Measurements from ENCODE around the gene AKAP5.

The AKAP5 gene

DNA sequence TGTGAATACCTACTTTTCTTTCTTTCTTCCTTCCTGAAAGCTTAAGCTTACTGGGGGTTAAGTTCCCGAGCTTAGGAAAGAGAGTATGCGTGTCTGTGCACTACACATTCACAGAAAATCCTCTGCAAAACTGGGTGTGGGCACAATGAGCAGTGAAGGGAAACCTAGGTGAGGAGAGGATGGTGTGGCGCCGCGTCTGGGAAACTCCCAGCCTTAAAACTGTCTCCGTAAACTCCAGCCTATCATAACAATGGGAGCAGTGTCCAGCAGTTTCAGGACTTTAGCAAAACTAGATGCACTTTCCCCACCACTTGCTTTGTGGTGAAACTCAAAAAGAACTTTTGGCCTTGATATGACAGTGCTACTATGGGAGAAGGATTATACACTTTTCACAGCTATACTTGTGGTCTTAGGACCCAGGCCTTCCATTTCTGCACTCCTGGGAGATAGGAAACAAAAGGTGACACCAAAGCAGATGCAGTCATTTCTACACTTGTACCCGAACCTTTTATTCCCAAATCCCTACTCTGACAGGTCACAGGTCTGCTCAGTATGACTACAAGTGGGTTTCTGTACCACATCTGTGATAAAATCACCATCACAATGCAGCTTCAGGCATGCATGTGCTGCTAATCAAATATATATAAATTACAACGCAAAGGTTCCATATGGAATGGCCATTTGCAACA, 10.4 kb downstream of the AKAP5 start:
- no peak for DNase-seq (ENCODE audit: extremely low spot score)
- CTCF ChIA-PET = interaction anchor here (1.2 kb wide), 1 partner anchor 10 kb away, joined by 4 read pairs; the partner anchor contains the start of gene AKAP5

DNA sequence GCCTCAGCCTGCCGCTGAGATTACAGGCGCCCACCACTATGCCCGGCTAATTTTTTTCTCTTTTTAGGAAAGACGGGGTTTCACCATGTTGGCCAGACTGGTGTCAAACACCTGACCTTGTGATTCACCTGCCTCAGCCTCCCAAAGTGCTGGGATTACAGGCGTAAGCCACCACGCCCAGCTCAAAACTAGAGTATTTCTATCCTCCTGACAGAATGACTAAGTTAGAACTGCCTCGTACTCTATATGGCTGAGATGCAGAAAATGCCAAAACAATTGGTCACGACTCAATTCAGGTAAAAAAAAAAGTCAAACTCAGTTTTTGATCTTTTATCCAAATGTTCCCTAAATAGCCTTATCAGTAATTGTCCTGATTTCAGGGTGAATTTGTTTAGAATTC, 11.1 kb downstream of the AKAP5 start:
- DNase-seq (ENCODE audit: extremely low spot score) = no peak
- ChIA-PET POLR2A (interaction anchor here (0.8 kb wide), 1 partner anchor 29 kb away, joined by 3 read pairs; no protein-coding TSS in a partner anchor), CTCF (interaction anchor here (1.2 kb wide), 1 partner anchor 11 kb away, joined by 4 read pairs; the partner anchor contains the start of gene AKAP5)
- TF ChIP-seq, protein P1, sequence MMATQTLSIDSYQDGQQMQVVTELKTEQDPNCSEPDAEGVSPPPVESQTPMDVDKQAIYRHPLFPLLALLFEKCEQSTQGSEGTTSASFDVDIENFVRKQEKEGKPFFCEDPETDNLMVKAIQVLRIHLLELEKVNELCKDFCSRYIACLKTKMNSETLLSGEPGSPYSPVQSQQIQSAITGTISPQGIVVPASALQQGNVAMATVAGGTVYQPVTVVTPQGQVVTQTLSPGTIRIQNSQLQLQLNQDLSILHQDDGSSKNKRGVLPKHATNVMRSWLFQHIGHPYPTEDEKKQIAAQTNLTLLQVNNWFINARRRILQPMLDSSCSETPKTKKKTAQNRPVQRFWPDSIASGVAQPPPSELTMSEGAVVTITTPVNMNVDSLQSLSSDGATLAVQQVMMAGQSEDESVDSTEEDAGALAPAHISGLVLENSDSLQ (IDR thresholded peaks at IDR 0.05) = no peak
- TF ChIP-seq FOXA1 (IDR thresholded peaks at IDR 0.05) (no peak), NFRKB (IDR thresholded peaks at IDR 0.05) (no peak), FOXM1 (IDR thresholded peaks at IDR 0.05; ENCODE audit: borderline replicate concordance) (no peak), TARDBP (IDR thresholded peaks at IDR 0.05) (no peak), ARNT (IDR thresholded peaks at IDR 0.05) (no peak), FOXK2 (IDR thresholded peaks at IDR 0.05) (no peak), ZNF384 (IDR thresholded peaks at IDR 0.05) (no peak), BHLHE40 (IDR thresholded peaks at IDR 0.05; ENCODE audit: borderline replicate concordance) (no peak), ELF4 (IDR thresholded peaks at IDR 0.05) (no peak), SUZ12 (IDR thresholded peaks at IDR 0.05) (no peak), HDGF (IDR thresholded peaks at IDR 0.05; ENCODE audit: borderline replicate concordance) (no peak), SP1 (IDR thresholded peaks at IDR 0.05) (no peak), CTBP1 (IDR thresholded peaks at IDR 0.05; ENCODE audit: borderline replicate concordance) (no peak), L3MBTL2 (conservative IDR thresholded peaks at IDR 0.05) (no peak), LEF1 (IDR thresholded peaks at IDR 0.05; ENCODE audit: borderline replicate concordance) (no peak)

More for the DNA sequence above, 10.4 kb downstream of the AKAP5 start:
- POLR2A ChIA-PET = interaction anchor here (0.8 kb wide), 1 partner anchor 30 kb away, joined by 3 read pairs; no protein-coding TSS in a partner anchor
- TF ChIP-seq TARDBP (IDR thresholded peaks at IDR 0.05) = no peak
- TF ChIP-seq HDGF (IDR thresholded peaks at IDR 0.05; ENCODE audit: borderline replicate concordance) = no peak
- TF ChIP-seq L3MBTL2 (conservative IDR thresholded peaks at IDR 0.05) = no peak
- TF ChIP-seq, protein P1 (IDR thresholded peaks at IDR 0.05) = no peak
- no peak for TF ChIP-seq ZNF384 (IDR thresholded peaks at IDR 0.05)
- TF ChIP-seq FOXA1 (IDR thresholded peaks at IDR 0.05) = no peak
- TF ChIP-seq ARNT (IDR thresholded peaks at IDR 0.05) = no peak
- no peak for TF ChIP-seq SP1 (IDR thresholded peaks at IDR 0.05)
- TF ChIP-seq CTBP1 (IDR thresholded peaks at IDR 0.05; ENCODE audit: borderline replicate concordance) = no peak
- TF ChIP-seq FOXM1 (IDR thresholded peaks at IDR 0.05; ENCODE audit: borderline replicate concordance) = no peak
- TF ChIP-seq ELF4 (IDR thresholded peaks at IDR 0.05) = no peak
- no peak for TF ChIP-seq LEF1 (IDR thresholded peaks at IDR 0.05; ENCODE audit: borderline replicate concordance)
- no peak for TF ChIP-seq FOXK2 (IDR thresholded peaks at IDR 0.05)
- no peak for TF ChIP-seq SUZ12 (IDR thresholded peaks at IDR 0.05)
- no peak for TF ChIP-seq BHLHE40 (IDR thresholded peaks at IDR 0.05; ENCODE audit: borderline replicate concordance)
- no peak for TF ChIP-seq NFRKB (IDR thresholded peaks at IDR 0.05)

DNA sequence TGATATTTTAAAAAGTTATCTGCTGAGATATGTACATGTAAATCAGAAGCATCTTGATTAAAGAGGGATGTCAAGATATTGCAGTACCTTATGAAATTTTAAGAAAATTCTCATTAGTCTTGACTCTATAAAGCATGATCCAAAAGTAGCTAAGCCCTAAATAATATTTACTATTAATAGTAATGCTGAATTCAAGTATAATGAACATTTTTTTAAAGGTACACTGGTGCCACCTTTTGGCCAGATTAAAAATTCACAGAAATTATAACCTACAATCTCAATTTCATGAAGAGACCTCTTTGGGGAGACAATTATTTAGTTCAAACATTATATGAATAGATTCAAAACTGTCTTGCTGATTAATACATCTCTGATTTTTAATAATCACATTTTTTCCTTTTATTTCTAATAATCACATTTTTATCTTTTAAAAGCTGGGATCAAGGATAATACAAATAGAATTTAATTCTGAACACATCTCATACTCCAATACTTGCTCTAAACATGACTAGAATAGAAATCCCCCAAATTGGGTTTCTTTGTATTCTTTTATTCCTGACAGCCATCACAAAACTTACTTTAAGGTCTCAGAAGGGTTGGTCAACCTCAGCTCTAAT, 13.4 kb downstream of the AKAP5 start:
- ChIA-PET POLR2A (interaction anchor here (1.2 kb wide), 1 partner anchor 23 kb away, joined by 3 read pairs; no protein-coding TSS in a partner anchor), CTCF (interaction anchor here (0.6 to 1.1 kb wide), 4 partner anchors 18 to 414 kb away, joined by 3 to 4 read pairs (median 3); no protein-coding TSS in a partner anchor)
- DNase-seq (ENCODE audit: extremely low spot score) = no peak
- TF ChIP-seq ELF4 (IDR thresholded peaks at IDR 0.05) (no peak), ZNF384 (IDR thresholded peaks at IDR 0.05) (no peak), SUZ12 (IDR thresholded peaks at IDR 0.05) (no peak), FOXA1 (IDR thresholded peaks at IDR 0.05) (no peak), L3MBTL2 (conservative IDR thresholded peaks at IDR 0.05) (no peak), NFRKB (IDR thresholded peaks at IDR 0.05) (no peak)

DNA sequence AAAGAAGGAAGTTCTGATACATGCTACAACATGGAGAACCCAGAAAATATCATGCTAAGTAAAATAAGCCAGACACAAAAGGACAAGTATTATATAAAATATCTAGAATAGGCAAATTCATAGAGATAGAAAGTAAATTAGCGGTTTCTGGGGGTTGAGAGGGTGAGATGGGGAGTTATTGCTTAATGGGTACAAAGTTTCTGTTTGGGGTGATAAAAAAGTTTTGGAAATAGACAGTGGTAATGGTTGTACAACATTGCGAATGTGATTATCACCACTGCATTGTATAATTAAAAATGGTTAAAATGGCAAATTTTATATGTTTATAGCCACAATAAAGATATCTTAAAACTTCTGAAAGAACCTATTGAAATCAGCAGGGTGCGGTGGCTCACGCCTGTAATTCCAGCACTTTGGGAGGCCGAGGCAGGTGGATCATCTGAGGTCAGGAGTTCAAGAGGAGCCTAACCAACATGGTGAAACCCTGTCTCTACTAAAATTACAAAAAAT, 23.3 kb downstream of the AKAP5 start:
- DNase-seq (ENCODE audit: extremely low spot score) = no peak
- POLR2A ChIA-PET = interaction anchor here (1.1 to 1.2 kb wide), 2 partner anchors 8 to 12 kb away, joined by 3 read pairs; no protein-coding TSS in a partner anchor
- CTCF ChIA-PET = no interaction called here
- TF ChIP-seq CTBP1 (IDR thresholded peaks at IDR 0.05; ENCODE audit: borderline replicate concordance) = no peak
- no peak for TF ChIP-seq FOXA1 (IDR thresholded peaks at IDR 0.05)
- no peak for TF ChIP-seq BHLHE40 (IDR thresholded peaks at IDR 0.05; ENCODE audit: borderline replicate concordance)
- TF ChIP-seq SP1 (IDR thresholded peaks at IDR 0.05) = no peak
- no peak for TF ChIP-seq ELF4 (IDR thresholded peaks at IDR 0.05)
- TF ChIP-seq ZNF384 (IDR thresholded peaks at IDR 0.05) = no peak
- TF ChIP-seq SUZ12 (IDR thresholded peaks at IDR 0.05) = no peak

DNA sequence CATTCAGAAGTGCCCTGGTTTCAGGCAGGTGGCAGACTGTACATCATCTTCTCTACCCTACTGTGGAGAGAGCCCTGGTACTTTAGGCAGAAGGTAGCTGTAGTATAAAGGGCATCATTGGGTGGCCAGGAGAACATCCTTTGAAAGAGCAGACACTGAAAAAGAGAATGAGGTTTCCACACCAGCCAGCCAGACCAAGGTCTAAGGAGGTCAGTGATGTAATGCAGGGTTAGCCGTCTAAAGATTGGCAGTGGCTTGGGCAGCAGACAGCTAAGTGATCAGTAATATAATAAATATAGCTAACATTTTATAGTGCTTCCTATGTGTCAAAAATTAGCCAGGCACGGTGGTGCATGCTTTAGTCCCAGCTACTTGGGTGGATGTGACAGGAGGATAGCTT, 26.3 kb downstream of the AKAP5 start:
- DNase-seq (ENCODE audit: extremely low spot score) = no peak
- POLR2A ChIA-PET = interaction anchor here (1.0 kb wide), 1 partner anchor 11 kb away, joined by 10 read pairs; no protein-coding TSS in a partner anchor
- TF ChIP-seq TARDBP (IDR thresholded peaks at IDR 0.05) (no peak), LEF1 (IDR thresholded peaks at IDR 0.05; ENCODE audit: borderline replicate concordance) (no peak), ELF4 (IDR thresholded peaks at IDR 0.05) (no peak), SUZ12 (IDR thresholded peaks at IDR 0.05) (no peak)
- TF ChIP-seq, protein P1 (IDR thresholded peaks at IDR 0.05) = no peak
- CTCF ChIA-PET = no interaction called here

Measured in HEK293T (cell line).